HepG2 (cell line): ENCODE data around the gene POLR3GL. TPM values are rescaled to one million over a fixed set of nuclear protein-coding genes. Genes with fewer than 3 reads are reported as not detected.
A peak's percentile ranks its signal among the peaks of the same experiment; 100 is the strongest.

Source experiments
- AKAP8 ChIP-seq: sonication (generic); formaldehyde crosslinking; IDR thresholded peaks from 2 replicates; pipeline ENCODE4 v1.5.1; 2020; ENCODE audit warnings: mild to moderate bottlenecking, missing genetic modification reagents
- EEA1 ChIP-seq: sonication (generic); formaldehyde crosslinking; IDR thresholded peaks from 2 replicates; pipeline ENCODE4 v1.5.1; 2020; ENCODE audit warnings: mild to moderate bottlenecking, missing genetic modification reagents, borderline replicate concordance
- EP300 ChIP-seq, 3 experiments: sonication (generic) in 1 of 3; formaldehyde crosslinking in 1 of 3; IDR thresholded peaks; 2 replicates each; pipeline versions ENCODE4 v1.5.1 to v1.6.1; 2011 to 2020; ENCODE audit warnings: low read depth in 2 of 3, low read length in 2 of 3, borderline replicate concordance in 1 of 3, improper control_type of control experiment in 1 of 3, mild to moderate bottlenecking in 1 of 3, missing genetic modification reagents in 1 of 3, moderate library complexity in 1 of 3
- ETV6 ChIP-seq: sonication (generic); formaldehyde crosslinking; conservative IDR thresholded peaks from 2 replicates; pipeline ENCODE4 v1.4.0; 2020; ENCODE audit warnings: missing genetic modification reagents
- KAT7 ChIP-seq: IDR thresholded peaks from 2 replicates; pipeline ENCODE4 v1.6.1; 2018; ENCODE audit warnings: borderline replicate concordance, missing compliant biosample characterization
- KDM2A ChIP-seq: sonication (generic); formaldehyde crosslinking; IDR thresholded peaks from 2 replicates; pipeline ENCODE4 v1.4.0; 2020; ENCODE audit warnings: low read depth, missing genetic modification reagents, borderline replicate concordance
- KMT2A ChIP-seq: sonication (generic); formaldehyde crosslinking; IDR thresholded peaks from 2 replicates; pipeline ENCODE4 v1.4.0; 2020; ENCODE audit warnings: missing genetic modification reagents
- NFKBIZ ChIP-seq: IDR thresholded peaks from 2 replicates; pipeline ENCODE4 v1.6.1; 2018; ENCODE audit warnings: missing genetic modification reagents, missing compliant biosample characterization
- PCBP1 ChIP-seq: fragments of 200-400 bp; formaldehyde crosslinking; IDR thresholded peaks from 2 replicates; pipeline ENCODE4 v1.6.1; 2017; ENCODE audit warnings: mild to moderate bottlenecking, low read depth, low read length, borderline replicate concordance
- SP140L ChIP-seq: sonication (generic); formaldehyde crosslinking; IDR thresholded peaks from 2 replicates; pipeline ENCODE4 v1.4.0; 2020; ENCODE audit warnings: missing genetic modification reagents, borderline replicate concordance
- SRF ChIP-seq: IDR thresholded peaks from 2 replicates; pipeline ENCODE4 v1.6.1; 2011; ENCODE audit warnings: mild to moderate bottlenecking, low read depth, low read length, moderate library complexity
- TGIF2 ChIP-seq: IDR thresholded peaks from 2 replicates; pipeline ENCODE4 v1.6.1; 2016; ENCODE audit warnings: control low read depth, missing compliant biosample characterization
- ZNF543 ChIP-seq: sonication (generic); formaldehyde crosslinking; IDR thresholded peaks from 2 replicates; pipeline ENCODE4 v1.4.0; 2020; ENCODE audit warnings: mild to moderate bottlenecking, missing genetic modification reagents
- ZNF546 ChIP-seq: sonication (generic); formaldehyde crosslinking; conservative IDR thresholded peaks from 2 replicates; pipeline ENCODE4 v1.8.1; 2023; ENCODE audit warnings: mild to moderate bottlenecking, missing genetic modification reagents
- ZNF609 ChIP-seq: sonication (generic); formaldehyde crosslinking; IDR thresholded peaks from 2 replicates; pipeline ENCODE4 v1.4.0; 2020; ENCODE audit warnings: mild to moderate bottlenecking, missing genetic modification reagents, borderline replicate concordance
- polyA plus RNA-seq, 8 experiments: library from polyadenylated mRNA; depleted of rRNA in 3 of 8; stranded (reverse) in 7 of 8; unstranded in 1 of 8; fragments of >200 nt; fragmentation: Illumina TruSeq in 4 of 8; extraction: Trizol in 4 of 8; gene quantifications; 2 replicates each; pipeline versions ENCODE4 v1.2.1 to v1.2.3, GENCODE V29; 2011 to 2016; ENCODE audit warnings: low read depth in 4 of 8, missing spikeins in 1 of 8, mixed read lengths in 1 of 8; ENCODE audit not compliant: insufficient read depth in 1 of 8
- total RNA-seq, 5 experiments: library from RNA; depleted of rRNA; stranded (reverse); fragments of >200 nt; fragmentation: Illumina TruSeq; extraction: Trizol; gene quantifications; 2 replicates each; pipeline ENCODE4 v1.2.3, GENCODE V29; 2016; ENCODE audit warnings: low read depth in 1 of 5
- TF ChIP-seq, protein P1 (sequence below): sonication (generic); formaldehyde crosslinking; IDR thresholded peaks from 2 replicates; pipeline ENCODE4 v1.9.0; 2021; ENCODE audit warnings: missing genetic modification reagents, borderline replicate concordance
- TF ChIP-seq, protein P2 (sequence below): sonication (generic); formaldehyde crosslinking; IDR thresholded peaks from 2 replicates; pipeline ENCODE4 v1.5.0; 2020; ENCODE audit warnings: mild to moderate bottlenecking, missing genetic modification reagents
- TF ChIP-seq, protein P3 (sequence below): sonication (generic); IDR thresholded peaks from 2 replicates; pipeline ENCODE4 v1.6.1; 2016; ENCODE audit warnings: low read depth, borderline replicate concordance

Gene POLR3GL
- total and polyA plus RNA-seq, 2 of the 13 experiments (the other 11 are each of a cell fraction or from before 2014, with no cell fraction given): 11.5 to 12.4 TPM

DNA sequence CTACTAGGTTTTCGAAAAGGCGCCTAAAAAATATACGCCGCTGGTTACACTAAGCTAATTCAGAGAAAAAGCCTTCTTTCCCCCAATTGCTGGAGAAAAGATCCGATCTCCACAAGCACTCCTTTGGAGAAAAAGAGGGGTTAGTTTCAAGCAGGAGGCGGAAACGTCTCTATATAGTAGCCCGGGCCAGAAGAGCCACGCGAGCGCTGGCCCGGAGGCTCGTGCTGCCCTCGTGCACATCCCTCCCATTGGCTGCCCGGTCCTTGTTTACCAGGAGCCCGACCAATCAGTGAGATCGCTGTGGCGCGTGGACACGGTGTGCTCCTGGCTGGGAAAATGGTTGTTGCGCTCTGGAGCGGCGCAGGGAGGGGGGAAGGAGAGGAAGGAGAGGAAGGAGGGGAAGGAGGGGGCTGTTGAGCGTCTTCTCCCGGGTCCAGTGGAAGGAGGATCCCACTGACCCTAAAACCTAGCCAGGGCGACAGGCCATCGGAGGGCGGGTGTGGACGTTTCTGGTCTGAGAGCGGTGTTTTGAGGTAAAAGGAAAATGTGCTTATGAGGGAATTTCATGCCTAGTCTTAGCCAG lies 32.0 kb downstream of the POLR3GL start, which contains the start of gene TXNIP (continued):
- TF ChIP-seq KMT2A (CRISPR knock-in tag) (peak; percentile 31; the same call in 1 of the 2 replicates), NFKBIZ (CRISPR knock-in tag) (peak; percentile 86; the same call in 1 of the 2 replicates), SP140L (peak; percentile 88; the same call in 1 of the 2 replicates), ZNF543 (peak; percentile 81), EP300 (IDR thresholded peaks at IDR 0.05; ENCODE audit: low read depth in 2 of 2, low read length in 2 of 2) (peak in 1 of 2 experiments; percentile 97; a peak in 3 of 4 replicates), EP300 (CRISPR knock-in tag; IDR thresholded peaks at IDR 0.05; ENCODE audit: borderline replicate concordance) (peak; percentile 99), EEA1 (no peak), PCBP1 (peak; percentile 99), SRF (peak; percentile 6; the same call in 1 of the 2 replicates), TGIF2 (peak; percentile 95), ZNF609 (CRISPR knock-in tag) (peak; percentile 93), ETV6 (no peak), KDM2A (CRISPR knock-in tag) (peak; percentile 82), ZNF546 (peak; percentile 88; the same call in 1 of the 2 replicates), AKAP8 (CRISPR knock-in tag) (peak; percentile 58; the same call in 1 of the 2 replicates), KAT7 (CRISPR knock-in tag) (no peak; the same call in 1 of the 2 replicates)
- TF ChIP-seq, protein P1, sequence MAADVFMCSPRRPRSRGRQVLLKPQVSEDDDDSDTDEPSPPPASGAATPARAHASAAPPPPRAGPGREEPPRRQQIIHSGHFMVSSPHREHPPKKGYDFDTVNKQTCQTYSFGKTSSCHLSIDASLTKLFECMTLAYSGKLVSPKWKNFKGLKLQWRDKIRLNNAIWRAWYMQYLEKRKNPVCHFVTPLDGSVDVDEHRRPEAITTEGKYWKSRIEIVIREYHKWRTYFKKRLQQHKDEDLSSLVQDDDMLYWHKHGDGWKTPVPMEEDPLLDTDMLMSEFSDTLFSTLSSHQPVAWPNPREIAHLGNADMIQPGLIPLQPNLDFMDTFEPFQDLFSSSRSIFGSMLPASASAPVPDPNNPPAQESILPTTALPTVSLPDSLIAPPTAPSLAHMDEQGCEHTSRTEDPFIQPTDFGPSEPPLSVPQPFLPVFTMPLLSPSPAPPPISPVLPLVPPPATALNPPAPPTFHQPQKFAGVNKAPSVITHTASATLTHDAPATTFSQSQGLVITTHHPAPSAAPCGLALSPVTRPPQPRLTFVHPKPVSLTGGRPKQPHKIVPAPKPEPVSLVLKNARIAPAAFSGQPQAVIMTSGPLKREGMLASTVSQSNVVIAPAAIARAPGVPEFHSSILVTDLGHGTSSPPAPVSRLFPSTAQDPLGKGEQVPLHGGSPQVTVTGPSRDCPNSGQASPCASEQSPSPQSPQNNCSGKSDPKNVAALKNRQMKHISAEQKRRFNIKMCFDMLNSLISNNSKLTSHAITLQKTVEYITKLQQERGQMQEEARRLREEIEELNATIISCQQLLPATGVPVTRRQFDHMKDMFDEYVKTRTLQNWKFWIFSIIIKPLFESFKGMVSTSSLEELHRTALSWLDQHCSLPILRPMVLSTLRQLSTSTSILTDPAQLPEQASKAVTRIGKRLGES (CRISPR knock-in tag): peak; percentile 100
- TF ChIP-seq, protein P2, sequence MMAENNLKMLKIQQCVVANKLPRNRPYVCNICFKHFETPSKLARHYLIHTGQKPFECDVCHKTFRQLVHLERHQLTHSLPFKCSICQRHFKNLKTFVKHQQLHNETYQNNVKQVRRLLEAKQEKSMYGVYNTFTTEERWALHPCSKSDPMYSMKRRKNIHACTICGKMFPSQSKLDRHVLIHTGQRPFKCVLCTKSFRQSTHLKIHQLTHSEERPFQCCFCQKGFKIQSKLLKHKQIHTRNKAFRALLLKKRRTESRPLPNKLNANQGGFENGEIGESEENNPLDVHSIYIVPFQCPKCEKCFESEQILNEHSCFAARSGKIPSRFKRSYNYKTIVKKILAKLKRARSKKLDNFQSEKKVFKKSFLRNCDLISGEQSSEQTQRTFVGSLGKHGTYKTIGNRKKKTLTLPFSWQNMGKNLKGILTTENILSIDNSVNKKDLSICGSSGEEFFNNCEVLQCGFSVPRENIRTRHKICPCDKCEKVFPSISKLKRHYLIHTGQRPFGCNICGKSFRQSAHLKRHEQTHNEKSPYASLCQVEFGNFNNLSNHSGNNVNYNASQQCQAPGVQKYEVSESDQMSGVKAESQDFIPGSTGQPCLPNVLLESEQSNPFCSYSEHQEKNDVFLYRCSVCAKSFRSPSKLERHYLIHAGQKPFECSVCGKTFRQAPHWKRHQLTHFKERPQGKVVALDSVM (CRISPR knock-in tag): no peak; the same call in 1 of the 2 replicates
- TF ChIP-seq, protein P3, sequence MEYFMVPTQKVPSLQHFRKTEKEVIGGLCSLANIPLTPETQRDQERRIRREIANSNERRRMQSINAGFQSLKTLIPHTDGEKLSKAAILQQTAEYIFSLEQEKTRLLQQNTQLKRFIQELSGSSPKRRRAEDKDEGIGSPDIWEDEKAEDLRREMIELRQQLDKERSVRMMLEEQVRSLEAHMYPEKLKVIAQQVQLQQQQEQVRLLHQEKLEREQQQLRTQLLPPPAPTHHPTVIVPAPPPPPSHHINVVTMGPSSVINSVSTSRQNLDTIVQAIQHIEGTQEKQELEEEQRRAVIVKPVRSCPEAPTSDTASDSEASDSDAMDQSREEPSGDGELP: no peak
